C4-2B (cell line): ENCODE measurements around the gene CCDC71.

Source experiments
- H3K27ac ChIP-seq: fragments of 450-650 bp; 2 replicates; pipeline ENCODE4 v1.5.1; 2017
- ZFX ChIP-seq: fragments of 450-650 bp; IDR thresholded peaks from 2 replicates; pipeline ENCODE4 v1.6.1; 2017
- TF ChIP-seq, protein P1 (sequence below): fragments of 450-650 bp; conservative IDR thresholded peaks from 2 replicates; pipeline ENCODE4 v1.5.1; 2017; ENCODE audit warnings: mild to moderate bottlenecking

The CCDC71 gene

DNA sequence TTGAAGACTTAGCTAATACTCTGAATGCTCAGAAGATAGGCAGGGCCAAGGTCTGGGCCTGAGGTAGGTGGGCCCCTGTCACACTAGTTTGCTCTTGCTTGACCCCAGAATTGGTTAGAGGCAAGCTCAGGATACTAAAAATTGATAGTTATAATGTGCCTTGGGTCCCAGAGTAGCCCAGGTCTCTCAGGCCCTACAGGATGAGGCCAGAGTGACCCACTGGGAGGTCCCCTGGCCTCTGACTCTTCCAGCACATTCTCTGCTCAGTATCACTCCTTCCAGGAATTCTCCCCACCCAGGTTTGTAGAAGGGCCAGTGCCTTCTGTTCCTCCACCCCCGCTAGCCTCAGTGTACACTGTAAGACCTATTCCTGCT lies 4.6 kb upstream of the CCDC71 start:
- 0 out of 2 replicates have a peak, but pooled peaks have one; percentile 21 for TF ChIP-seq ZFX
- TF ChIP-seq, protein P1, sequence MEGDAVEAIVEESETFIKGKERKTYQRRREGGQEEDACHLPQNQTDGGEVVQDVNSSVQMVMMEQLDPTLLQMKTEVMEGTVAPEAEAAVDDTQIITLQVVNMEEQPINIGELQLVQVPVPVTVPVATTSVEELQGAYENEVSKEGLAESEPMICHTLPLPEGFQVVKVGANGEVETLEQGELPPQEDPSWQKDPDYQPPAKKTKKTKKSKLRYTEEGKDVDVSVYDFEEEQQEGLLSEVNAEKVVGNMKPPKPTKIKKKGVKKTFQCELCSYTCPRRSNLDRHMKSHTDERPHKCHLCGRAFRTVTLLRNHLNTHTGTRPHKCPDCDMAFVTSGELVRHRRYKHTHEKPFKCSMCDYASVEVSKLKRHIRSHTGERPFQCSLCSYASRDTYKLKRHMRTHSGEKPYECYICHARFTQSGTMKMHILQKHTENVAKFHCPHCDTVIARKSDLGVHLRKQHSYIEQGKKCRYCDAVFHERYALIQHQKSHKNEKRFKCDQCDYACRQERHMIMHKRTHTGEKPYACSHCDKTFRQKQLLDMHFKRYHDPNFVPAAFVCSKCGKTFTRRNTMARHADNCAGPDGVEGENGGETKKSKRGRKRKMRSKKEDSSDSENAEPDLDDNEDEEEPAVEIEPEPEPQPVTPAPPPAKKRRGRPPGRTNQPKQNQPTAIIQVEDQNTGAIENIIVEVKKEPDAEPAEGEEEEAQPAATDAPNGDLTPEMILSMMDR: no peak
- H3K27ac ChIP-seq: peak overlapping the region; percentile 70

DNA sequence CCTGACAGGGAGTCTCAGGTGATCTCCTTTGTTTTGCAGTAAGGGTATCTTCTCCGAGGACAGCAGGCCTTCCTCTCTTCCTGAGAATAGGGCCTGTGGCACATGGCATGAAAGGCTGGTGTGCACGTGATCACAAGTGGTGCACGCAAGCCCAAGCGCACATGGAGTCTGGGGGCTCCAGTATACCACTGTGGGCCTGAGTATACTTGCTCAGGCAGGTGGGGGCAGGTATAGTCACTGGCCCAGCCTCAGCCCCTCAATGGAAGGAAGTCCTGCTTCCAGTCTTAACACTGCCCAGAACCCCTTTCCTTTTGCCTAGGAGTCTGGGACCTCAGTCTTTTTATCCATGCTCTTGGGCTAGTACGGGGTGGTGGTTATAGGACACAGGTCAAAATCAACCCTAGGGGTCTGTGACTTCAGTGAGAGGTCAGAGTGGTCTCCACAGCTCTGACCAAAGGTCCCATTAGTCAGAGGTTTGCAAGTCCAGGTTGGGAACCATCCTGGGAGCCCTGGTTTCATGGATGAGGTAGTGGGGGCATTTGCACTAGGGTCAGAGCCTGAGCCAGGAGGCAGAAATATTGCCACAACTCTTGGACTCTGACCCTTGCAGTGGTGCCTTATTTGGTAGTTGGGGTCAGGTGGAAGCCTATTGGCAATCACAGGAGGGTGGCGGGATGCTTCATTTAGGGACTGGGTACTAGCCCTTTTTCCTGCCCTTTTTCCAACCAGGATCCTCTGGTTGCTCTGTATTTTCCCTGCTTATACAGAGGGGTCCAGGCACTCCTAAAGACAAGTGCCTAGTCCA lies 823 bp upstream of the CCDC71 start:
- peak overlapping the region; percentile 87 for H3K27ac ChIP-seq
- TF ChIP-seq ZFX: no peak
- TF ChIP-seq, protein P1: no peak

DNA sequence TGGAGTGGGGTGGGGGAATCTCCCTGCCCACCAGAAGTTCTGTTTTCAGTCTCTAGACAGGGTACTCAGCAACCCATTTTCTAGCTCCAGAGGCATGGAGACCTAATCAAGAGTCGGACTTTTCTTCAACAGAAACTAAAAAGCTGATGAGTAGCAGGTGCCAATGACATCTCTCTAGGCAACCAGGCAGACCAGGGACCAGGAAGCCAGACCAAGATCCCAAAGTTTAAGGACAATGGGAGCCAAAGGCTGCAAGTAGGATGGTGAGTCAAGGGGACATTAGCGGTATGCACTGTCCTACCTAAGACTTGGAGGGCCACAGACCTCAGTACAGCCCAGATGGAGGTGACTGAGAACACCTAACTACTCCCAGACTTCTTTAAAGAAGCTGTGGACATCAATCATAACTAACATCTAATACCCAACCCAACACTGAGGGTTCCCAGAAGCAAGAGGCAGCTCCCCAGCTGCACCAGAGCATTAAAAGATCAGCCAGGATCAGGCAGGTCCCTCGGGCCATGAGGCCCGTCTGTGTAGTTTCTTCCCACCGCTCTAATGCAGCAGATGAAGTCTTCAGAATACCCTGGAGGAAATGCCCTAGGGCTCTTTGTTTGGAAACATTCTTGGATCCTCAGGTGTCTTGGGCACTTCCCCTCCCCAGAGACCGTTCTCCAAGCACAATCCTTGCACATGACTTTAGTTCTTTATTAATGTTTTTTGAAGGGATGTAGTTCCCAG lies 979 bp downstream of the CCDC71 start:
- TF ChIP-seq, protein P1: no peak
- TF ChIP-seq ZFX: no peak
- peak overlapping the region; percentile 87 for H3K27ac ChIP-seq

DNA sequence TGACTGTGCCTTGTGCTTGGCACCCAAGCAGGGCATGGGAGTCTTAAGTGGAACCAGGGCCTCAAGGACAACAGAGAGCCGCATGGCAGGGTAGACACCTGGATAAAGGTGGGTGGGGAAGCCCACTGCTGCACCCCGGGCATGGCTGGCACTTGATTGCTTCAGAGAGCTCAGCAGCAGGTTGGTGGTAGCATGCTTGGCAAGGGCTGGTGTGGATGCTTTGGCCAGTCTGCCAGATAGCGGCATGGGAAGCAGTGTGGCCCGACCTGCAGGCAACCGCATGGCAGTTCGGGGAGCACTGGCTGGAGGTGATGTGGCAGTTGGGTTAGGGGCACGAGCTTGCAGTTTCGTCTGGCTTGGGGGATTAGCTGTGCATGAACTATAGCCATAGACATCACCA lies 2.5 kb downstream of the CCDC71 start:
- TF ChIP-seq, protein P1: no peak
- TF ChIP-seq ZFX: no peak
- no peak overlapping the region for H3K27ac ChIP-seq

DNA sequence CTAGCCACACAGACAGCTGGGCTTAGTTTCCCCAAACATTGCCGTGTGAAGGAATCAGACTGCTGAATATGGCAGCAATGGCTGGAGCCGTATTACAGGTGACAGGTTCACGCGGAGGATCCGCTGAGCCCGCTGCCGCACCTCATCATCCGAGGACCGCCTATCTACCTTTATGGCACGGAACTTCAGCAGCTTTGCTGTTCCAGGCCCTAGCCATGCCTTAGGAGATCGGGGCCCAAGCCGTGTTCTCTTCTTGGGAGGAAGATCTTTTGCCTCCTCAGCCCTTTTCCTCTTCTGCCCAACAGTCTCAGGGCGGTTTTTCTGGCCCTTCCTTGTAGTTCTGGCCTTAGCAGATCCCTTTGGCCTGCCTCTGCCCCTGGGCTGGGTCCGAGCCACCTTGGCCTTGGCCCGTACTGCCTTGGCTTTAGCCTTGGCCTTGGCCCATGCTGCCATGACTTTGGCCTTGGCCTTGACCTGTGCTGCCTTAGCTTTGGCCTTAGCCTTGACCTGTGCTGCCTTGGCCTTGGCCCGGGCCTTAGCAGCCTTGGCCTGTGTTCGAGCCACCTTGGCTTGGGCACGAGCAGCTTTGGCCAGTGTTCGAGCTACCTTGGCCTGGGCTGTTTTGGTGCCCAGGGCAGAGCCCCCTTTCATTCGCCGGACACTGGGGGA lies 3.2 kb downstream of the CCDC71 start:
- TF ChIP-seq, protein P1: no peak
- no peak for TF ChIP-seq ZFX
- H3K27ac ChIP-seq: no peak overlapping the region

DNA sequence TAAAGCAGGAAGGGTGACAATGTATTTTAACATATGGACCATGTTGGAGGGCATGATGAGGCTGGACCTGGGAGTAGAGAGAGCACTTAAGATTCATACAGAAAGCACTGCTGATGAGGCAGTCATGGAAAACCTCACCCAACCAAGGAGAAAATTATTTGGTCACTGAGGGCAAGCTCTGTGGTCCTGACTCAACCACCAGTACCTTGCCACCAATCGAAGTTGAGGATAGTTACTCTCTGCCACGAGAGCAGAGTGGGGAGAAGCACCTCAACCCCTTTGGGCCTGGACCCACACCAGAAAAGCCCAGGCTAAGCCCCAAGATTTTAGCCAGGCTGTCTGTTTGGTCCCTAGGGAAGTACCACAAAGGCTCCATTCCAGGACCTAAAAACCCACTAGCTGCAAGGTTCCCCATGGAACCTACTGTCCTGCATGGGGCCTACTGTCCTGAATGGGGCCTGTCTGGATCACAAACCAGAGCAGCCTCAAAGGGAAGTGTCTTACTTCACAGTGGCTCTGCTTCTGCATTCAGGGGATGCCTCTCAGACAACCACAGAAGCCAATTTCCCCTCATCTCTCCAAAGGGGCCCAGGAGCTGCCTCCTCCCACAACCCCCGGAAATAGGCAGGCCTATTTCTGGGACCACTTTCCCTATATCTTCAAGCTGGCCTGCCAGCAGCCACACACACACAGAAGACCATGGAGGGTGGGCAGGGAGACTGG lies 4.2 kb downstream of the CCDC71 start:
- H3K27ac ChIP-seq: no peak overlapping the region

More for the DNA sequence above, 4.2 kb downstream of the CCDC71 start:
- TF ChIP-seq, protein P1: no peak
- TF ChIP-seq ZFX: no peak
